Testis (tissue), 2 donors: Measurements from ENCODE around the gene CACNG4.

ENCODE experiments used
- POLR2A ChIP-seq: fragments of 450-650 bp; IDR thresholded peaks from one replicate; pipeline ENCODE4 v1.6.1; 2017; ENCODE audit warnings: antibody characterized with exemption, mild to moderate bottlenecking, moderate library complexity
- TF ChIP-seq, protein P1 (sequence below), 3 experiments: fragments of 450-650 bp in 2 of 3; fragments of 200-600 bp in 1 of 3; sonication (generic) in 1 of 3; IDR thresholded peaks; one replicate each; pipeline ENCODE4 v1.5.1; 2016 to 2019; ENCODE audit warnings: antibody characterized with exemption in 3 of 3, mild to moderate bottlenecking in 2 of 3, moderate library complexity in 1 of 3

DNA sequence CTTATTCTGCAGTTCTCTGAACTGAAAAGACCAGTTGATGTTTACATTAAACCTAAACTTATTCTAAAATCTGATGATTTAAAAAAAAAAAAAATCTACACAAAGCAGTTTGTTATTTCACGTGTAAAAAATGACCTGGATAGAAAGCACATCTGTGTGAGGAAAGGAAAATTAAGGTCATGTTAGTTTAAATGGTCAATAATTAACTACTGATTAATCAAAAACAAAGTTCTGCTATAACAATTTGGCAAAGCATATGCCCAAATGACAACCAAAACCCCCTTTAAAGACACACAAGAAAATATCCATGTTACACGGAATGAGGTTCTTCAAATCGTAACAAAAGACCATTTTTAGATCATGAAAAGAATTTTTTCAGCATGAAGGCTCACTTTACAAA is 110.3 kb downstream of the CACNG4 start:
- TF ChIP-seq, protein P1, sequence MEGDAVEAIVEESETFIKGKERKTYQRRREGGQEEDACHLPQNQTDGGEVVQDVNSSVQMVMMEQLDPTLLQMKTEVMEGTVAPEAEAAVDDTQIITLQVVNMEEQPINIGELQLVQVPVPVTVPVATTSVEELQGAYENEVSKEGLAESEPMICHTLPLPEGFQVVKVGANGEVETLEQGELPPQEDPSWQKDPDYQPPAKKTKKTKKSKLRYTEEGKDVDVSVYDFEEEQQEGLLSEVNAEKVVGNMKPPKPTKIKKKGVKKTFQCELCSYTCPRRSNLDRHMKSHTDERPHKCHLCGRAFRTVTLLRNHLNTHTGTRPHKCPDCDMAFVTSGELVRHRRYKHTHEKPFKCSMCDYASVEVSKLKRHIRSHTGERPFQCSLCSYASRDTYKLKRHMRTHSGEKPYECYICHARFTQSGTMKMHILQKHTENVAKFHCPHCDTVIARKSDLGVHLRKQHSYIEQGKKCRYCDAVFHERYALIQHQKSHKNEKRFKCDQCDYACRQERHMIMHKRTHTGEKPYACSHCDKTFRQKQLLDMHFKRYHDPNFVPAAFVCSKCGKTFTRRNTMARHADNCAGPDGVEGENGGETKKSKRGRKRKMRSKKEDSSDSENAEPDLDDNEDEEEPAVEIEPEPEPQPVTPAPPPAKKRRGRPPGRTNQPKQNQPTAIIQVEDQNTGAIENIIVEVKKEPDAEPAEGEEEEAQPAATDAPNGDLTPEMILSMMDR (IDR thresholded peaks at IDR 0.05): no peak
- TF ChIP-seq POLR2A: no peak
